Osteocyte (in vitro differentiated cells): ENCODE results near the gene GRM7. TPM values are rescaled to one million over a fixed set of nuclear protein-coding genes. Genes with fewer than 3 reads are reported as not detected.

Source experiments
- DNase-seq: peaks from one replicate; pipeline ENCODE4 v3.0.0; 2021; ENCODE audit warnings: mixed read lengths; ENCODE audit not compliant: unreplicated experiment; ENCODE audit errors: extremely low spot score
- H3K27ac Mint-ChIP-seq: one replicate; pipeline ENCODE4 v1.8.0; 2021; ENCODE audit warnings: mild to moderate bottlenecking, mixed read lengths; ENCODE audit not compliant: unreplicated experiment
- H3K27me3 Mint-ChIP-seq: one replicate; pipeline ENCODE4 v1.8.0; 2021; ENCODE audit warnings: mixed read lengths; ENCODE audit not compliant: unreplicated experiment
- H3K36me3 Mint-ChIP-seq: one replicate; pipeline ENCODE4 v1.8.0; 2021; ENCODE audit warnings: mixed read lengths; ENCODE audit not compliant: unreplicated experiment
- H3K4me1 Mint-ChIP-seq: one replicate; pipeline ENCODE4 v1.8.0; 2021; ENCODE audit warnings: mixed read lengths; ENCODE audit not compliant: unreplicated experiment
- H3K4me3 Mint-ChIP-seq: one replicate; pipeline ENCODE4 v1.8.0; 2021; ENCODE audit warnings: mild to moderate bottlenecking, moderate library complexity, mixed read lengths; ENCODE audit not compliant: unreplicated experiment
- H3K9me3 Mint-ChIP-seq: one replicate; pipeline ENCODE4 v1.8.0; 2021; ENCODE audit warnings: mixed read lengths; ENCODE audit not compliant: unreplicated experiment
- total RNA-seq: library from RNA; stranded (reverse); gene quantifications from 2 replicates; pipeline ENCODE4 v1.2.1, GENCODE V29; 2021
- TF ChIP-seq, protein P1 (sequence below): fragments of 200-600 bp; sonication (generic); IDR thresholded peaks from 2 replicates; pipeline ENCODE4 v1.5.0; 2021; ENCODE audit warnings: antibody characterized with exemption, mild to moderate bottlenecking, moderate library complexity

GRM7 gene
- total RNA-seq, 1 donor from 2014 or later, result not detected

DNA sequence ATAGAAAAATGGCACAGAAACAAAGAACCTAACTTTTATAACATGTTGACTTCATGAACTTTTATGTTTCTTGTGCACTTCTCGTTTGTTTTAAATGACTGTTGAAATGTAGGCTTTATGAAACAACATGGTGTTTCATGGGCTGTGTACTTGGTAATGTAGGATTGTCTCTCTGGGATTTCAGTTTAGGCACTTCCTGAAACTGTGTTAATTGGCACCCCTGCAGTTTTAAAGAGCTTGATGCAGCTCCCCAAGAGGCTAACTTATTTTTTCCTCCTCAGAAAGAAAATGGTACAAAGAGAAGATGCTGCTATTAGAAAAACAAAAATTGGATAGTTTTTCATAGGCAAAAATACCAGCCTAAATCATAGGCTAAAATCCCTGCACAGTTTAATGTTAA is 239.2 kb downstream of the GRM7 start:
- no peak for DNase-seq

GRCh38 chr3:7106635-7107034 is 245.7 kb downstream of the GRM7 start:
- Mint-ChIP-seq H3K4me1 (no peaks in the 10 kb centered on the region), H3K36me3 (no peaks in the 10 kb centered on the region), H3K4me3 (no peak overlapping the region), H3K9me3 (peaks cover 30% of the 10 kb centered on the region), H3K27ac (no peak overlapping the region), H3K27me3 (no peaks in the 10 kb centered on the region)
- no peak for DNase-seq
- TF ChIP-seq, protein P1, sequence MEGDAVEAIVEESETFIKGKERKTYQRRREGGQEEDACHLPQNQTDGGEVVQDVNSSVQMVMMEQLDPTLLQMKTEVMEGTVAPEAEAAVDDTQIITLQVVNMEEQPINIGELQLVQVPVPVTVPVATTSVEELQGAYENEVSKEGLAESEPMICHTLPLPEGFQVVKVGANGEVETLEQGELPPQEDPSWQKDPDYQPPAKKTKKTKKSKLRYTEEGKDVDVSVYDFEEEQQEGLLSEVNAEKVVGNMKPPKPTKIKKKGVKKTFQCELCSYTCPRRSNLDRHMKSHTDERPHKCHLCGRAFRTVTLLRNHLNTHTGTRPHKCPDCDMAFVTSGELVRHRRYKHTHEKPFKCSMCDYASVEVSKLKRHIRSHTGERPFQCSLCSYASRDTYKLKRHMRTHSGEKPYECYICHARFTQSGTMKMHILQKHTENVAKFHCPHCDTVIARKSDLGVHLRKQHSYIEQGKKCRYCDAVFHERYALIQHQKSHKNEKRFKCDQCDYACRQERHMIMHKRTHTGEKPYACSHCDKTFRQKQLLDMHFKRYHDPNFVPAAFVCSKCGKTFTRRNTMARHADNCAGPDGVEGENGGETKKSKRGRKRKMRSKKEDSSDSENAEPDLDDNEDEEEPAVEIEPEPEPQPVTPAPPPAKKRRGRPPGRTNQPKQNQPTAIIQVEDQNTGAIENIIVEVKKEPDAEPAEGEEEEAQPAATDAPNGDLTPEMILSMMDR, result no peak

More for the DNA sequence above, 239.2 kb downstream of the GRM7 start:
- Mint-ChIP-seq H3K4me3 (no peak overlapping the region), H3K4me1 (no peaks in the 10 kb centered on the region), H3K36me3 (no peaks in the 10 kb centered on the region), H3K27ac (no peak overlapping the region), H3K9me3 (peaks cover 38% of the 10 kb centered on the region), H3K27me3 (no peaks in the 10 kb centered on the region)
- TF ChIP-seq, protein P1, result no peak

GRCh38 chr3:7112523-7113056 is 251.7 kb downstream of the GRM7 start:
- no peak for DNase-seq
- Mint-ChIP-seq H3K36me3 (no peaks in the 10 kb centered on the region), H3K4me1 (no peaks in the 10 kb centered on the region), H3K4me3 (no peak overlapping the region), H3K27ac (no peak overlapping the region), H3K27me3 (no peaks in the 10 kb centered on the region), H3K9me3 (peaks cover 15% of the 10 kb centered on the region)
- TF ChIP-seq, protein P1, result no peak

- H3K36me3 Mint-ChIP-seq, result no peaks in the 10 kb centered on the region
- DNase-seq, result no peak
Observed at GRCh38 chr3:7144697-7145308, 283.9 kb downstream of the GRM7 start.

GRCh38 chr3:7146529-7146928 is 285.6 kb downstream of the GRM7 start:
- Mint-ChIP-seq H3K36me3 (no peaks in the 10 kb centered on the region), H3K9me3 (peaks cover 16% of the 10 kb centered on the region), H3K27me3 (no peaks in the 10 kb centered on the region), H3K4me3 (no peak overlapping the region), H3K27ac (no peak overlapping the region), H3K4me1 (no peaks in the 10 kb centered on the region)
- TF ChIP-seq, protein P1, result no peak
- no peak for DNase-seq

More at GRCh38 chr3:7144697-7145308, 283.9 kb downstream of the GRM7 start:
- Mint-ChIP-seq H3K27me3 (no peaks in the 10 kb centered on the region), H3K4me1 (no peaks in the 10 kb centered on the region), H3K27ac (no peak overlapping the region), H3K4me3 (no peak overlapping the region), H3K9me3 (peaks cover 14% of the 10 kb centered on the region)
- TF ChIP-seq, protein P1, result peak; percentile 26
